ENCODE data around the gene TBCK. TPM values are rescaled to one million over a fixed set of nuclear protein-coding genes. Genes with fewer than 3 reads are reported as not detected.
A peak's percentile ranks its signal among the peaks of the same experiment; 100 is the strongest.

The TBCK gene
- total and polyA plus RNA-seq, 9 of the 15 experiments (the other 6 are each of a cell fraction or from before 2014, with no cell fraction given): 5.3 to 26.6 (median 16.2) TPM

DNA sequence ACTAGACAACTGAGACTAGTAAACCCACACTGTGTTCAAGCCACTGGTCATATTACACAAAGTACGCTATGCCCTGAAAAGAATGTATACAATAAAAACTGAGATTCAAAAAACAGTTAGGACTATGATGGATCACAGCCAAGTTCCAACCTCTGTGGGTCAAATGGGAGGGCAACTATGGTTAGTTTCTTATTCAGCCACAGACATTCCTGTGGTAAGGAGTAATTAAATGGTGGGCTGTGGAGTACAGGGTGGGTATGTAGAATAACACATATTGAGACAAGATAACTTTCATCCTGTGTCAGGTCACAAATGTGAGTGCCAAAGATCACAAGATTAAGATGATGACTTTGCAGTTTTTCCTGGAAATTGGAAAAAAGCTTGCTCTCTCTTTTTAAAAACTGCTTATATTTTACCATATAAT lies 253.5 kb downstream of the TBCK start:
- no peaks in the 10 kb centered on the region for H4K20me1 ChIP-seq (replicated peaks; ENCODE audit: control insufficient read depth, insufficient read depth, low read length)
- H3K36me3 ChIP-seq (ENCODE audit: control insufficient read depth, insufficient read depth, low read length): no peaks in the 10 kb centered on the region
- ATAC-seq: peak; percentile 22; the same call in 1 of the 3 replicates
- H3K4me3 ChIP-seq: no peak overlapping the region
- H3K9ac ChIP-seq (ENCODE audit: insufficient read depth in 1 of 2, low read depth in 2 of 2, low read length in 2 of 2): no peak overlapping the region
- CTCF ChIA-PET (ENCODE audit: low intra/inter-chr PET ratio): no interaction called here
- H3K9me1 ChIP-seq (ENCODE audit: control insufficient read depth, insufficient read depth, low read length): no peaks in the 10 kb centered on the region
- H3K79me2 ChIP-seq (ENCODE audit: control insufficient read depth, insufficient read depth, low read length): no peaks in the 10 kb centered on the region
- H3K9me3 ChIP-seq (replicated peaks; ENCODE audit: control insufficient read depth, insufficient read depth, low read depth, low read length): no peaks in the 10 kb centered on the region
- FAIRE-seq: no peak
- WGBS (ENCODE audit: insufficient coverage, low coverage, missing lambda C conversion rate): 29% methylated on average over 1 of the region's 1 CpG
- no peaks in the 10 kb centered on the region for H3K4me1 ChIP-seq (replicated peaks in 1 of 2; ENCODE audit: control insufficient read depth in 2 of 2, insufficient read depth in 2 of 2, low read length in 2 of 2)
- in situ Hi-C loops (cut with MboI): no loop called here
- peak in 3 of 4 experiments; percentile 9 to 11 (median 10) for DNase-seq (ENCODE audit: extremely low read depth in 1 of 4, low spot score in 3 of 4)
- no peak overlapping the region for H2AFZ ChIP-seq (ENCODE audit: low read depth, low read length)
- POLR2A ChIA-PET: no interaction called here
- intact Hi-C loops (cut with micrococcal nuclease): no loop called here
- H3K4me2 ChIP-seq (ENCODE audit: insufficient read depth, low read length): no peak overlapping the region
- H3K27ac ChIP-seq (ENCODE audit: extremely low read depth, low read depth, low read length): no peak overlapping the region
- no TSS peak for BruUV-seq (replicated peaks)
- H3K27me3 ChIP-seq (ENCODE audit: control insufficient read depth in 2 of 2, insufficient read depth in 2 of 2, low read length in 2 of 2): no peaks in the 10 kb centered on the region
- TF ChIP-seq, protein P1, sequence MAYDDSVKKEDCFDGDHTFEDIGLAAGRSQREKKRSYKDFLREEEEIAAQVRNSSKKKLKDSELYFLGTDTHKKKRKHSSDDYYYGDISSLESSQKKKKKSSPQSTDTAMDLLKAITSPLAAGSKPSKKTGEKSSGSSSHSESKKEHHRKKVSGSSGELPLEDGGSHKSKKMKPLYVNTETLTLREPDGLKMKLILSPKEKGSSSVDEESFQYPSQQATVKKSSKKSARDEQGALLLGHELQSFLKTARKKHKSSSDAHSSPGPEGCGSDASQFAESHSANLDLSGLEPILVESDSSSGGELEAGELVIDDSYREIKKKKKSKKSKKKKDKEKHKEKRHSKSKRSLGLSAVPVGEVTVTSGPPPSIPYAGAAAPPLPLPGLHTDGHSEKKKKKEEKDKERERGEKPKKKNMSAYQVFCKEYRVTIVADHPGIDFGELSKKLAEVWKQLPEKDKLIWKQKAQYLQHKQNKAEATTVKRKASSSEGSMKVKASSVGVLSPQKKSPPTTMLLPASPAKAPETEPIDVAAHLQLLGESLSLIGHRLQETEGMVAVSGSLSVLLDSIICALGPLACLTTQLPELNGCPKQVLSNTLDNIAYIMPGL (CRISPR knock-in tag; IDR thresholded peaks at IDR 0.05): no peak
- TF ChIP-seq MECOM (CRISPR knock-in tag; IDR thresholded peaks at IDR 0.05) (0 out of 2 replicates have a peak, but pooled peaks have one; percentile 59), TOE1 (IDR thresholded peaks at IDR 0.05; ENCODE audit: borderline replicate concordance) (no peak), TOE1 (CRISPR knock-in tag; IDR thresholded peaks at IDR 0.05; ENCODE audit: borderline replicate concordance, low read depth) (no peak), TCF7L2 (IDR thresholded peaks at IDR 0.05; ENCODE audit: low read depth, low read length) (no peak), HMG20B (CRISPR knock-in tag; IDR thresholded peaks at IDR 0.05) (no peak), KDM1A (IDR thresholded peaks at IDR 0.05) (peak; percentile 85 to 88), POLR3A (IDR thresholded peaks at IDR 0.05; ENCODE audit: borderline replicate concordance, extremely low read depth, insufficient read depth, insufficient read length) (no peak), ESRRA (IDR thresholded peaks at IDR 0.05; ENCODE audit: borderline replicate concordance, low read depth) (peak; percentile 77; the same call in 1 of the 2 replicates), ZNF668 (CRISPR knock-in tag; IDR thresholded peaks at IDR 0.05) (no peak), FOXJ3 (CRISPR knock-in tag; IDR thresholded peaks at IDR 0.05) (no peak), TEAD1 (CRISPR knock-in tag; IDR thresholded peaks at IDR 0.05) (peak in 1 of 2 experiments; percentile 96; a peak in 2 of 4 replicates), MAFK (IDR thresholded peaks at IDR 0.05; ENCODE audit: low read length) (peak; percentile 80), ZNF282 (CRISPR knock-in tag; IDR thresholded peaks at IDR 0.05) (no peak)

Data from K562 (cell line).